NCI-H1105 (cell line): ENCODE results near the gene DPH6.
"Not testable (repeated sequence)": the region's sequence is repeated elsewhere in the genome, so short reads cannot be mapped to it uniquely, and the experiment has no call there.

Experiments used
- DNase-seq: peaks from one replicate; lab custom pipeline; 2025; lab: John Stamatoyannopoulos, UW

DPH6 gene

GRCh38 chr15:35485411-35485810 is 60.6 kb downstream of the DPH6 start:
- no peak for DNase-seq

- no peak for DNase-seq
Observed at GRCh38 chr15:35484231-35484945, 61.6 kb downstream of the DPH6 start.

DNA sequence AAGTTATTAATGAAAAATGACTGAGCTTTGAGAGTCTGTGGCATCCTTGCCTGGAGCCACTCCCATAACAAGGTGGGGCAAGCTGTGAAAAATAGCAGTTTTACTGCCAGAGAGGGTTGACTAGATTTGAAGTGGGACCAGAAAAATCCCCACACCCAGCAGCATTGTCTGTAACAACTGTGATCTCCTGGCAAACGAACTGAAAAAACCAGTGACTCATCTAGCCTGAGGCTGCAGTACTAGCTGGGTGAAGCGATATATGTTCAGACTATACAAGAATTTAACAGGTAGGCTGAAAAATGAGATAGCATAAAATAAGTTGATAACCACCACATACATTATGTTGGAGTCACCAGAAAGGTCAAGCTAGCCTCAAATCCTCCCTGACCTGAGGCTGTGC is 64.0 kb downstream of the DPH6 start:
- no peak for DNase-seq

- DNase-seq = no peak
Observed at GRCh38 chr15:35481064-35481463, 64.9 kb downstream of the DPH6 start.

DNA sequence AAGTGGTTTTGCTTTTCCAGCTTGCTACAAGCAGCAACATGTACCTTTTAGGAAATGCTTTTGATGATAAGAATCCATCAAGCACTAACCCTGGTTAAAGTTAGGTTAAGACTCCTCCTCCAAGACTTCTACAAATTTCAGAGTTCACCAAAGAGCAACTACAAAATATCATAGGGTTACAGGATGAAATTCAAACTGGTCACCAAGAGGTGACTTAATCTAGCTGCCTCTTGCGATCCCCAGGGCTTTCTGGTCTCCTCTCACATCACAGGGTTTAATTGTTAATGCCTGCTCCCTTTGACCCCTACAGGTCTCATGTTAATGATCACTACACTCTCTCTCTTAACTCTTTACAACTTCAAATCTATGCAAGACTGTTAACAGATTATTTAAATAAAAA is 66.5 kb downstream of the DPH6 start:
- no peak for DNase-seq

- DNase-seq = no peak
Observed at GRCh38 chr15:35477312-35478262, 68.4 kb downstream of the DPH6 start.

GRCh38 chr15:35471024-35471423 is 74.9 kb downstream of the DPH6 start:
- no peak for DNase-seq

DNA sequence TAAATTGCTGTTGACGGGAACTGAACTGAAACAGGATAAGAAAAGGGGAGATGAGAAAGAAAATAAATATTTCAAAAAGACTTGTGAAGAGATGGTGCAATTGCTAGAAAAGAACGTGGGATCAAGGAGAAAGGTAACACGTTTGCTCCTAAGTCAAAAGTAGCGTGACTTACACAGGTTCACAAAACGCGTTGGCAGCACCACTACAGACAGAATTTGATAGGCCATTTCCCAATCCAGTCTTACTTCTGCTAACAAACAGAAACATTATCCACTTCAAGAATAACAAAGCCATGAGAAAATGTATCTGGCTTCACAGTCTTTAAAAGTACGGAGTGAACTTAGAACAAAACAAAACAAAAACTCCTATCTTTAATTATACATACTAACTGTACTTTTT is 75.5 kb downstream of the DPH6 start:
- DNase-seq = no peak

- no peak for DNase-seq
Observed at GRCh38 chr15:35466476-35466875, 79.5 kb downstream of the DPH6 start.

DNA sequence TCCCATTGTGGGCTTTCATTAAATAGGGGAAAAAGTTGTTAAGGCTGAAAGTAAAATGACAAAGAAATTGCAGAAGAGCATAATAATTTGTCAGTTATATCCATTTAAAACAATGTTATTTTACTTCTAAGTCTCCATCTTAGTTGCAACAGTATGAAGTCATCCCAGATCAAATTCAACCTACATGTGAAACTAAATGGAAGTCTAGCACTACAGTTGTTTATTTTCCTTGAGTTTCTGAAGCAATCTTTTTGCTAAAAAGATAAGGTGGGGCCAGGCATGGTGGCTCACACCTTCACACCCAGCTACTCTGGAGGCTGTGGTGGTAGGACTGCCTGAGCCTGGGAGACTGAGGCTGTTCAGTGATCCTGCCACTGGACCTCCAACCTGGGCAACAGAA is 80.2 kb downstream of the DPH6 start:
- no peak for DNase-seq

- DNase-seq = no peak
Observed at GRCh38 chr15:35460616-35461015, 85.3 kb downstream of the DPH6 start.

DNA sequence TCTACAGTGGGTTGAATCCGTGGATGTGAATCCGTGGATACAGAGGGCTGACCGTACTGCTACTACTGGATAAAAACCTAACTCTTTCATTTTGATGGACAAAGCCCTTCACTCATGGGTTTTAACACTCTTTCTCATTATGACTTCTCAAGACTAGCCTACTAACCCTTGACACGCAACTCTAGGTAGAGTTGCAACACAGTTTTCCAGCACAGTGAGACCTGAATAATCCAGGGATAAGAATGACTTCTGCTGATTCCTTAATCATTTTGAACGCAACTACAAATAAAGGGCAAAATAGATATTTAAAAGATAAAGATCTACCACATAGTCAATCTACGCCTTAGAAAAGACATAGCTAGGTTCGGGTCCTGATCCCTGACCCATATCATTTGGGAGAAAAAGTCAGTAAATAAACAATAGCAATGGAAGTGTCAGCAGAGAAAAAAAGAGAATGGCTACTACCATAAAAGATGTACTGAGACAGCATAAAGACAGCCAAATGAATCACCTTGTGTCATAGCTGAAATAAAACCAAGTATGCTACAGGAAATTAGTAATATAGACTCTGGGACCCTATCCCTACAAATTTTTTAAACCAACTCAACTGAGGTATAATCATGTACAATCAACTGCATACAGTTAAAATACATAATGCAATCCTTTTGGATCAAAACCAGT is 87.6 kb downstream of the DPH6 start:
- no peak for DNase-seq

- DNase-seq = no peak
Observed at GRCh38 chr15:35455201-35455600, 90.8 kb downstream of the DPH6 start.

GRCh38 chr15:35450492-35450891 is 95.5 kb downstream of the DPH6 start:
- no peak for DNase-seq

GRCh38 chr15:35448294-35448693 is 97.7 kb downstream of the DPH6 start:
- DNase-seq = no peak

DNA sequence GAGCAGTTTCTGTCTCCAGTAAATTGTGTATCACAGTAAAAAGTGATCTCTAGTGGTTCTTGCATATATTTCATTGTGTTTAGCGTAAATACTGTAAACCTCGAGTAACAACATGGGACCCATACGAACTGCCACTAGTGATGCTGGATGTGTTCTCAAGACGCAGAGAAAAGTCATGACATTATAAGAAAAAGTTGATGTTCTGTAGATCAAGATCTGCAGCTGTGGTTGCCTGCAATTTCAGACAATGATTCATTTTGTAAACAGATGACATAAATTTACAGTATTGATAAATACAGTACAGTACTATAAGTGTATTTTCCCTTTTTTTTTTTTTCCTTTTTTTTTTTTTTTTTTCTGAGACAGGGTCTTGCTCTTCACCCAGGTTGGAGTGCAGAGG is 100.1 kb downstream of the DPH6 start:
- no peak for DNase-seq

- no peak for DNase-seq
Observed at GRCh38 chr15:35444557-35445204, 101.3 kb downstream of the DPH6 start.

- DNase-seq = no peak
Observed at GRCh38 chr15:35443376-35443775, 102.6 kb downstream of the DPH6 start.

- DNase-seq = no peak
Observed at GRCh38 chr15:35442742-35443141, 103.2 kb downstream of the DPH6 start.

GRCh38 chr15:35441279-35441678 is 104.7 kb downstream of the DPH6 start:
- not testable (repeated sequence) for DNase-seq

DNA sequence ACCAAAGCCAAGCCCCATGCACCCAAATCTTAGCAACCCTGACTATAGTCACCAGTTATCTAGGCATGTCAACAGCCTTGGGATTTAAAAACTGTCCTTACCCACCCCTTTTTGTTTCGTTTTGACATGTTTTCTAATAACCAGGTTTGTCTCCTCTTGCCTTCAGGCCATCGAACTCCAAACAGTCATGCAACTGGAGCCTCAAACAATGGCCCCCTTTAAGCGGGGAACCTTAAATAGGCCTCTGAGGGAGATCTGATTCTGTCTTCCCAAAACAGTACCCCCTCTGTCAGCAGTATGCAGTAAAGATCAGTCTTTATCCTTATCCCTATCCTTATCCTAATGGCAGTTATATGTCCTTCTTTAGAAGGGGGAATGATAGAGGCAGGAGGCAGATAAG is 105.7 kb downstream of the DPH6 start:
- DNase-seq = no peak

DNA sequence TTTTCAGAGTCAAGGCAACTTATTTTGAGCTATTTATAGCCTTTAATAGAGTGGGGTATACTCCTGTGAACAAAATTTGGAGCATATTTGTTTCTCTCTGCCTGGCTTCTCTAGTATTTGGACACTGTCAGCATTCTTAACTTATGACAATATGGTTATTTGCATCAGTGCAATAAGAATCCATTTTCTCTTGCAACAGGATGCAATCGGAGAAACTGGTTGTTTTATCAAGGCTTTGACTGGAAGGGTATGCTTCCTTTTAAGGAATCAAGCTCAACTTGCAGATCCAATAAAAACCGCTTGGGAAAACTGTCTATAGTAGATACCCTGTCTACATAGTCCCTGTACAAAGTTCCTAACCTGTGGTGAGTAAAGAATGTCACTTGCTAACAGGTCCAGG is 106.7 kb downstream of the DPH6 start:
- DNase-seq = no peak
